Gastroesophageal sphincter (tissue), 3 donors: ENCODE measurements around the gene NUP160.

Experiments
- CTCF ChIP-seq, 4 experiments: fragments of 200-600 bp in 2 of 4; fragments of 450-650 bp in 2 of 4; sonication (generic) in 1 of 4; IDR thresholded peaks; one replicate each; pipeline ENCODE4 v1.5.1; 2017 to 2019; ENCODE audit warnings: antibody characterized with exemption in 4 of 4, mild to moderate bottlenecking in 2 of 4, moderate library complexity in 2 of 4
- POLR2A ChIP-seq, 2 donors: fragments of 450-650 bp; IDR thresholded peaks; one replicate each; pipeline ENCODE4 v1.6.1; 2017; ENCODE audit warnings: antibody characterized with exemption in 2 of 2, mild to moderate bottlenecking in 2 of 2, moderate library complexity in 1 of 2

GRCh38 chr11:47896199-47896598 lies 48.0 kb upstream of the NUP160 start:
- no peak for TF ChIP-seq POLR2A (IDR thresholded peaks at IDR 0.05)
- no peak for TF ChIP-seq CTCF (IDR thresholded peaks at IDR 0.05)
